Epidermal melanocyte (primary cell): ENCODE results near the gene CPEB3.
A peak's percentile ranks its signal among the peaks of the same experiment; 100 is the strongest.

Experiments
- DNase-seq: peaks from one replicate; pipeline ENCODE4 v3.0.0; 2011; ENCODE audit warnings: low spot score; ENCODE audit not compliant: insufficient read length

The CPEB3 gene

DNA sequence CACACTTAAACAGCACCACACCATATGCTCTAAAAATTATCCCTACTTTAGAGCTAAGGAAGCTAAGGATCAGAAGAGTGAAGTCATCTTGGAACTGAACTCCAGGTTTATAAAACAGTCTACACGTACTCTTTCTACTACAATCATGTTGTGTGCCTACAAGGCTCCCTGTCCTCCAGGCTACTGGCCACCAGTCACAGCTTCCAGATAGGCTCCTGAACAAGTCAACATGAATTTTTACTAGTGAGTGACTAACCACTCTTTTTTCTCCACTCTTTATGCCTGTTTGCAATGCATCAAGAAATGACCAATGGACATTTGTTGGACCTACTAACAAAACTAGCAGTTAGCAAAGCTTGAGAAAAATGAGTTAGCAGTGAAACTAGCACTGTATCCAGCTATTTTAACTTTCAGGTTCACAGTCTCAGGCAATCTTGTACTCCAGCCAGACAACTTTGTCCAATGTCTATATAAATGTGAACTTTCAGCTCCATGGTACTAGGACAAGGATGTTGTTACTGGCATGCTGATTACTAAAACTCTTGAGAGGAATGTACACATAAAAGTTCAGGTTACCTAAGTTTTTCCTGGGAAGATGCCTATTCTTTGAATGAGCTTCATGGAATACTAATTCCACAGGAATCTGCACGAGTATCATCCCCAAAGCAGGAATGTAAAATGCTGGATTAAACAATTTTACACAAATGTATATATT is 187.3 kb downstream of the CPEB3 start:
- no peak for DNase-seq

DNA sequence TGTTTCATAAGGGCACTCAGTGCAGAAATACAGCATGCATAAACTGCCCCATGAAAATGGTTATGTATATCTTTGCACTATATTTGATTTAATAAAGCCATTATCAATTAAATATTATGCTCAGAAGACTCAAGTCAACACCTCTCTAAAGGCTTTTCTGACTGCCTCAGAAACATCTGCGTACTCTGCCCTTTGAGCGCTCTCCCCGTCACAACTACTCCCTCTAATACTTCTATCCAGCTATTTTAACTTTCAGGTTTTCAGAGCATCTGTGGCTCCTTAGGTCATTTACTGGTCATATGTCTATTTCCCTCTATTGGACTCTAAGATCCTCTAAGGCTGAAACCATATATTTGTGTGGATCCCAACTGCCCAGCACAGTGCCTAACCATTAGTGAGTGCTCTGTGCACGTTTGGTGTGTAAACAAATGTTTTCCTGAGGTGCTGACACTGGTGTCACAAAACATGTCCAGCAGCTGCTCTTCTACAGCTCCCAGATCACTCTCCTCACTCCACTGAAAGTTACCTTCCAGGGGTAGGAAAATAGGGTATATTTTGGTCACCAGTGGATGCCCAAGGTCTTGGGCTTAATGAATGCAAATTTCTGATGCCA is 188.2 kb downstream of the CPEB3 start:
- DNase-seq, result no peak

- DNase-seq, result no peak
These were observed 195.9 kb downstream of the CPEB3 start for GRCh38 chr10:92094960-92095359.

- no peak for DNase-seq
These were observed 198.9 kb downstream of the CPEB3 start for GRCh38 chr10:92091965-92092364.

- peak; percentile 70 for DNase-seq
These were observed 203.0 kb downstream of the CPEB3 start for GRCh38 chr10:92087750-92088395.

- DNase-seq, result no peak
These were observed 208.1 kb downstream of the CPEB3 start for GRCh38 chr10:92082583-92083280.

DNA sequence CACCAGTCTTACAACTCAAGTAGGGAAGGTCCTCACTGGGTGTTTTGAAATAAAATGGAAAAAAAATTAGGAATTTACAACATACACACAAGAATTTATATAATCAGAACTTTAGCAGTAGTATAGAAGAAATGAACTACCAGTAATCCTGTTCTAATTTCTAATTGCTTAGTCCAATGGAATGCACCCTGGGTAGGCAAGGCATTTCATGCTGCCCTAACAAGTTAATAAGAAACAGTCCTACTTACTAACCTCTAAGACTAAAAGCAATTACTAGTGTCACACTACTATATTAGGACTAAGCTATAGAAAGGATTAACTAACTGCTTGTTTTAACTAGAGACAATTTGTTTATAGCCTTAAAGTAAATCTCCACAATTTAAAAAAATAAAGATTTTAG is 209.2 kb downstream of the CPEB3 start:
- DNase-seq, result no peak

DNA sequence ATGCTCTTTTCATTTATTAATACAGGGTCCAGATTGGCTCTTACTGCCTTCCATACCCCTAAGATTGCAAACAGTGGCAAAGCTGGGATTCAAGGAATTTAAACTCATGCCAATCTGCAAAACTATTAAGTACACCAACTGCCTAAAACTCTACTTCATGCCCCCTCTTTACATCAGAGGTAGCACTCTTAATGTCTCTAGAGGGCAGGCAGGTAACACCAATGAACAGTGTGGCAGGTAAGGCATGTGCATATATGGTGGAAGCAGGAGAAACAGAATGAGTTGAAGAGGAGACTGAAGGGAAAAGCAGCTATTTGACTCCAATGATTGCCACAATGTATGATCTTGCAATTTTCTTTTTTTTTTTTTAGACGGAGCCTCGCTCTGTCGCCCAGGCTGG is 210.6 kb downstream of the CPEB3 start:
- DNase-seq, result no peak

DNA sequence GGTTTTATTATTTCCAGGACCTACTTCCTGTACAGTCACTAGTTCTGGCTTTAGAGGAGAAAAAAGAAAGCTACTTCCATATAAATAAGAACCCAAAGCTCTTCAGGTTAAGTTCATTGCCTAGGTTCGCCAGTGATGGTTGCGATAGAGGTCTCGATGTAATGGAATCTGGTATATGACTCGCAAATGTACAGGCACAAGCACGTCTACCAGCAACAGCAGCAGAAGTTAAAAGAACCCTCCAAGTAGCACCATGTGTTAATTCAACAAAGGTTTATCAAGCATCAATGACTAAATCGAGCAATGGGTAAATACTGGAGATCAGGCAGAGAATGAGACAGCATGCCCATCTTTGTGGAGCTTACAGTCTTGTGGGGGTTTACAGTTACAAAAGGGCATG is 211.9 kb downstream of the CPEB3 start:
- DNase-seq, result no peak

GRCh38 chr10:92076722-92077121 is 214.2 kb downstream of the CPEB3 start:
- no peak for DNase-seq

GRCh38 chr10:92075829-92076228 is 215.0 kb downstream of the CPEB3 start:
- no peak for DNase-seq

GRCh38 chr10:92074126-92074887 is 216.6 kb downstream of the CPEB3 start:
- DNase-seq, result no peak

- no peak for DNase-seq
These were observed 222.0 kb downstream of the CPEB3 start for GRCh38 chr10:92068900-92069299.

DNA sequence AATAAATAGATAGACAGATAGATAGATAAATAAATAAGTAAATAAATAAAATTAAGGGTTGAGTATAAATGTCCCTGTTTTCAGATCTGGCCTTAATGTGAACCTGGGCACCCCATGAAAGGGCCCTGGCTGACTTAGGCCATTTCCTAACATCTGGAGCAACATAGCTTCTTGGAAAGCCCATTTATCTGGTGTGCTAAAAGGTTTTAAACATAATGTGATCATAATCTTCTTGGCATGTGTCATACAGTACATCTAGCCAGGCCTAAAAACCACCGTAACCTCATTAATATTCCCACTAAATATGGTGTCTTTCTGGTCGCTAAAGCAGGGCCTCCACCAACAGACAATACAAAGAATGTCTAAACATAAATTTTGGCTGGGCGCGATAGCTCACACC is 224.5 kb downstream of the CPEB3 start:
- DNase-seq, result no peak

- DNase-seq, result no peak
These were observed 226.4 kb downstream of the CPEB3 start for GRCh38 chr10:92064506-92064905.

DNA sequence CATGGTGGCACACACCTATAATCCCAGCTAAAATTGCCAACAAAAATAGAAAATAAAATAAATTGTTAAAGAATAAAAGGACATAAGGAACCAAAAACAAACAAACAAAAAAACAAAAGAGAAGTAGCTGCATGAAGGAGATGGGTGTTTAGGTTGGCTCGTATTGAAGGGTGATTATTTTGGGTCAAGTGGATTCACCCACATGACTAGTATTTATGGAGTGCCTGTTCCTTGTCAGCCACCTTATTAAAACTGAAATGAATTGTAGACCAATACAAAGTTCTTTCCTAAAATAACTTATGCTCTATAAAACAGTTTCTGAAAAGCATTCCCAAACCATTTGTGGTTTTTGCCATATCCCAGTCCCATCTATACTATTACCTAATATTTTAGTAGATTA is 228.6 kb downstream of the CPEB3 start:
- no peak for DNase-seq

DNA sequence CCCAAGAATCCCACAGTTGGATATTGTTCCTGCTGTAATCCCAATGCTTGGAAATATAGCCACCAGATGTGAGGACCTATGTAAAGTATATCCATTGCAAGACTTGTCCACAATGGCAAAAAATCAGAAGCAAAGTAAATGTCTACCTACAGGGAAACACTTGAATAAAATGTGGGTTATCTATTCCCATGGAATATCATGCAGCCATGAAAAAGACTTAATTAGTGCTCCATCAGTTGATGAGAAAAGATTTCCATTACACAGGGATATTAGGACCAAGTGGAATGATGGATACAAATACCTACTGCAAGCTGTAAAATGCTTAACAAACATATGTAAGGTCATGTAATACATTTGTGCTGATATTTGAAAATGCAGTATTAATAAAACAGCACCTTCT is 236.1 kb downstream of the CPEB3 start:
- no peak for DNase-seq

- no peak for DNase-seq
These were observed 238.1 kb downstream of the CPEB3 start for GRCh38 chr10:92052741-92053140.

GRCh38 chr10:92052088-92052487 is 238.8 kb downstream of the CPEB3 start:
- no peak for DNase-seq

- DNase-seq, result no peak
These were observed 243.7 kb downstream of the CPEB3 start for GRCh38 chr10:92047215-92047614.

DNA sequence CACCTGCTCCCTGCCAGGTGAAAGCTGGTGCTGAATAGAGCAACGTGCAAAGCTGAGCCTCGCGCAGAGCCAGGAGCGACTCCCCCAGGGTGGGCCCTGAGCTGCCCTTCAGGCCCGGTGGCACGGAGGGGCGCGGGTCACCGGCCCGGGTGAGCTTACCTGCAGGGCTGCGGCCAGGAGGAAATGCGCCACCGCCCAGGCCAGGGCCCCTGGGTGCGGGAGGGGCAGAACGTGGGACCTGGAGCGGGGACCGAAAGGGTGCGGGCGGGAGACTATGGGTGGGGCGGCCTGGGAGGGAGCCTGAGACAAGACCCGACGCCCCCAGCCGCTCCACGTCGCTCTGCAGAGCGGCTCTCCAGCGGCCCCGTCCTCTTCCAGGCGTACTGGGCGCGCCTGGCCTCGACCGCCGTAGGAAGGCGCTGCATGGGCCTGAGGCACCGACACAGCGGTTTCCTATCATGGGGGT is 245.2 kb downstream of the CPEB3 start:
- DNase-seq, result no peak
